Testis (tissue), 2 donors: ENCODE data around the gene OLR1.
"Not testable (repeated sequence)": the region's sequence is repeated elsewhere in the genome, so short reads cannot be mapped to it uniquely, and the experiment has no call there.

Experiments used
- POLR2A ChIP-seq: fragments of 450-650 bp; IDR thresholded peaks from one replicate; pipeline ENCODE4 v1.6.1; 2017; ENCODE audit warnings: antibody characterized with exemption, mild to moderate bottlenecking, moderate library complexity
- TF ChIP-seq, protein P1 (sequence below), 3 experiments: fragments of 450-650 bp in 2 of 3; fragments of 200-600 bp in 1 of 3; sonication (generic) in 1 of 3; IDR thresholded peaks; one replicate each; pipeline ENCODE4 v1.5.1; 2016 to 2019; ENCODE audit warnings: antibody characterized with exemption in 3 of 3, mild to moderate bottlenecking in 2 of 3, moderate library complexity in 1 of 3

DNA sequence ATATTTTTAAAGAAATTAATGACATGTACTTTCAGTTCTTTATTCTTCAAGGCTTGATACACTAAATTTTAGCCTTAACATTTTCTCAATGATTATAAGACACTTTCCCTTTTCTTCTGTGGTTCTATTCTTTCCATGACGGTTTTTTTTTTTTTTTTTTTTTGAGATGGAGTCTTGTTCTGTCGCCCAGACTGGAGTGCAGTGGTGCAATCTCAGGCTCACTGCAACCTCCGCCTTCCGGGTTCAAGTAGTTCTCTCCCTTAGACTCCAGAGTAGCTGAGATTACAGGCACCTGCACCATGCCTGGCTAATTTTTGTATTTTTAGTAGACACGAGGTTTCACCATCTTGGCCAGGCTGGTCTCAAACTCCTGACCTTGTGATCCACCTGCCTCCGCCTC is 15.0 kb upstream of the OLR1 start:
- TF ChIP-seq POLR2A: not testable (repeated sequence)
- TF ChIP-seq, protein P1, sequence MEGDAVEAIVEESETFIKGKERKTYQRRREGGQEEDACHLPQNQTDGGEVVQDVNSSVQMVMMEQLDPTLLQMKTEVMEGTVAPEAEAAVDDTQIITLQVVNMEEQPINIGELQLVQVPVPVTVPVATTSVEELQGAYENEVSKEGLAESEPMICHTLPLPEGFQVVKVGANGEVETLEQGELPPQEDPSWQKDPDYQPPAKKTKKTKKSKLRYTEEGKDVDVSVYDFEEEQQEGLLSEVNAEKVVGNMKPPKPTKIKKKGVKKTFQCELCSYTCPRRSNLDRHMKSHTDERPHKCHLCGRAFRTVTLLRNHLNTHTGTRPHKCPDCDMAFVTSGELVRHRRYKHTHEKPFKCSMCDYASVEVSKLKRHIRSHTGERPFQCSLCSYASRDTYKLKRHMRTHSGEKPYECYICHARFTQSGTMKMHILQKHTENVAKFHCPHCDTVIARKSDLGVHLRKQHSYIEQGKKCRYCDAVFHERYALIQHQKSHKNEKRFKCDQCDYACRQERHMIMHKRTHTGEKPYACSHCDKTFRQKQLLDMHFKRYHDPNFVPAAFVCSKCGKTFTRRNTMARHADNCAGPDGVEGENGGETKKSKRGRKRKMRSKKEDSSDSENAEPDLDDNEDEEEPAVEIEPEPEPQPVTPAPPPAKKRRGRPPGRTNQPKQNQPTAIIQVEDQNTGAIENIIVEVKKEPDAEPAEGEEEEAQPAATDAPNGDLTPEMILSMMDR (IDR thresholded peaks at IDR 0.05): not testable (repeated sequence)
